HL-60 (cell line): ENCODE measurements around the gene WDFY4.

Experiments used
- GABPA ChIP-seq: IDR thresholded peaks from 2 replicates; pipeline ENCODE4 v1.6.1; 2012; ENCODE audit warnings: low read depth
- TF ChIP-seq, protein P1 (sequence below): IDR thresholded peaks from one replicate; pipeline ENCODE4 v1.5.1; 2011; ENCODE audit warnings: low read length, control low read depth, inconsistent platforms; ENCODE audit not compliant: insufficient read depth

DNA sequence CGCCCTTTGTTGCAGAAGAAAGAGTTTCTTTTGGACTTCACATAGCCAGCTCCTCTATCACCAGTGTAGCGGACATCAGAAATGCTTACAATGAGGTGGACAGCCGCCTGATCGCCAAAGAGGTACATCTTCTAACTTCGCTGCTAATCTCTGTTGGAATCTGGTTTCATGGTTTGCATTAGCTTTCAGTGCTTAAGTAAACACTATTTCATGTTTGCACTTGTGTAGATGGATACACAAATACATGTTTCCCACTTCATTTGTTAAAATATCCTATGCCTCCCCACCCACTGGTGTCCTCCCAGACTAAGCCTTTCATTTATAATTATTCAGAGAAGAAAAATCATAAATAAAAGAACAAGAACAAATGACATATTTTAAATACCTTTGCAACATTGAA is 103.9 kb downstream of the WDFY4 start:
- TF ChIP-seq, protein P1, sequence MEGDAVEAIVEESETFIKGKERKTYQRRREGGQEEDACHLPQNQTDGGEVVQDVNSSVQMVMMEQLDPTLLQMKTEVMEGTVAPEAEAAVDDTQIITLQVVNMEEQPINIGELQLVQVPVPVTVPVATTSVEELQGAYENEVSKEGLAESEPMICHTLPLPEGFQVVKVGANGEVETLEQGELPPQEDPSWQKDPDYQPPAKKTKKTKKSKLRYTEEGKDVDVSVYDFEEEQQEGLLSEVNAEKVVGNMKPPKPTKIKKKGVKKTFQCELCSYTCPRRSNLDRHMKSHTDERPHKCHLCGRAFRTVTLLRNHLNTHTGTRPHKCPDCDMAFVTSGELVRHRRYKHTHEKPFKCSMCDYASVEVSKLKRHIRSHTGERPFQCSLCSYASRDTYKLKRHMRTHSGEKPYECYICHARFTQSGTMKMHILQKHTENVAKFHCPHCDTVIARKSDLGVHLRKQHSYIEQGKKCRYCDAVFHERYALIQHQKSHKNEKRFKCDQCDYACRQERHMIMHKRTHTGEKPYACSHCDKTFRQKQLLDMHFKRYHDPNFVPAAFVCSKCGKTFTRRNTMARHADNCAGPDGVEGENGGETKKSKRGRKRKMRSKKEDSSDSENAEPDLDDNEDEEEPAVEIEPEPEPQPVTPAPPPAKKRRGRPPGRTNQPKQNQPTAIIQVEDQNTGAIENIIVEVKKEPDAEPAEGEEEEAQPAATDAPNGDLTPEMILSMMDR, result no peak
- no peak for TF ChIP-seq GABPA
